Fibroblast of lung (primary cell): Measurements from ENCODE around the gene REC8. TPM values are rescaled to one million over a fixed set of nuclear protein-coding genes. Genes with fewer than 3 reads are reported as not detected.

Experiments used
- DNase-seq, 2 donors: peaks; one replicate each; pipeline versions ENCODE4 v3.0.0 to v3.0.0-alpha.2; 2010; ENCODE audit warnings: low read depth in 2 of 2
- H2AFZ ChIP-seq: 2 replicates; pipeline ENCODE4 v1.5.1; 2012; ENCODE audit warnings: low read length, control low read depth, inconsistent platforms
- H3K27ac ChIP-seq: 2 replicates; pipeline ENCODE4 v1.5.1; 2011; ENCODE audit warnings: low read length, control low read depth; ENCODE audit not compliant: insufficient read depth
- H3K27me3 ChIP-seq: 2 replicates; pipeline ENCODE4 v1.5.1; 2011; ENCODE audit warnings: mild to moderate bottlenecking, low read length; ENCODE audit not compliant: control insufficient read depth, insufficient read depth
- H3K36me3 ChIP-seq: 2 replicates; pipeline ENCODE4 v1.5.1; 2011; ENCODE audit warnings: low read length; ENCODE audit not compliant: control insufficient read depth, insufficient read depth
- H3K4me1 ChIP-seq: 2 replicates; pipeline ENCODE4 v1.5.1; 2011; ENCODE audit warnings: low read length; ENCODE audit not compliant: control insufficient read depth, insufficient read depth; ENCODE audit errors: extremely low read depth
- H3K4me2 ChIP-seq: 2 replicates; pipeline ENCODE4 v1.5.1; 2011; ENCODE audit warnings: low read length, control low read depth; ENCODE audit not compliant: insufficient read depth; ENCODE audit errors: extremely low read depth
- H3K4me3 ChIP-seq, 4 experiments: fragments of 200-600 bp in 1 of 4; sonication (generic) in 1 of 4; replicated peaks in 1 of 4; 2 replicates each; pipeline ENCODE4 v1.5.1; 2011 to 2016; ENCODE audit warnings: low read length in 4 of 4, low read depth in 3 of 4, mild to moderate bottlenecking in 3 of 4, control low read depth in 2 of 4, inconsistent platforms in 1 of 4, mixed read lengths in 1 of 4; ENCODE audit not compliant: insufficient read depth in 1 of 4; ENCODE audit errors: control extremely low read depth in 1 of 4
- H3K79me2 ChIP-seq: 2 replicates; pipeline ENCODE4 v1.5.1; 2012; ENCODE audit warnings: mild to moderate bottlenecking, low read length, inconsistent platforms; ENCODE audit not compliant: control insufficient read depth, insufficient read depth
- H3K9ac ChIP-seq: 2 replicates; pipeline ENCODE4 v1.5.1; 2011; ENCODE audit warnings: mild to moderate bottlenecking, low read length, control low read depth; ENCODE audit not compliant: insufficient read depth
- H3K9me3 ChIP-seq: 2 replicates; pipeline ENCODE4 v1.5.1; 2012; ENCODE audit warnings: low read depth, low read length; ENCODE audit not compliant: control insufficient read depth, insufficient read depth
- H4K20me1 ChIP-seq: 2 replicates; pipeline ENCODE4 v1.5.1; 2011; ENCODE audit warnings: low read length; ENCODE audit not compliant: control insufficient read depth, insufficient read depth; ENCODE audit errors: extremely low read depth
- EZH2 ChIP-seq: IDR thresholded peaks from 2 replicates; pipeline ENCODE4 v1.5.1; 2012; ENCODE audit warnings: low read length, control low read depth, mild to moderate bottlenecking; ENCODE audit errors: missing control alignments
- polyA plus RNA-seq, 2 donors: library from polyadenylated mRNA; depleted of rRNA in 1 of 2; stranded (reverse) in 1 of 2; unstranded in 1 of 2; fragments of >200 nt; gene quantifications; 2 replicates each; pipeline ENCODE4 v1.2.1, GENCODE V29; 2011 to 2012; ENCODE audit warnings: missing spikeins in 1 of 2
- total RNA-seq: library from RNA; depleted of rRNA; stranded (reverse); fragments of >200 nt; gene quantifications from 2 replicates; pipeline ENCODE4 v1.2.1, GENCODE V29; 2014
- TF ChIP-seq, protein P1 (sequence below), 2 donors: IDR thresholded peaks in 1 of 2; conservative IDR thresholded peaks in 1 of 2; 1 replicate in 1 of 2; 2 replicates in 1 of 2; pipeline ENCODE4 v1.5.1; 2011 to 2012; ENCODE audit warnings: low read length in 2 of 2, control low read depth in 1 of 2, inconsistent platforms in 1 of 2, low read depth in 1 of 2, mild to moderate bottlenecking in 1 of 2

Gene REC8
- total and polyA plus RNA-seq, 2 donors (not counting 1 experiment from before 2014, with no cell fraction given): 1.8 to 2.2 TPM

DNA sequence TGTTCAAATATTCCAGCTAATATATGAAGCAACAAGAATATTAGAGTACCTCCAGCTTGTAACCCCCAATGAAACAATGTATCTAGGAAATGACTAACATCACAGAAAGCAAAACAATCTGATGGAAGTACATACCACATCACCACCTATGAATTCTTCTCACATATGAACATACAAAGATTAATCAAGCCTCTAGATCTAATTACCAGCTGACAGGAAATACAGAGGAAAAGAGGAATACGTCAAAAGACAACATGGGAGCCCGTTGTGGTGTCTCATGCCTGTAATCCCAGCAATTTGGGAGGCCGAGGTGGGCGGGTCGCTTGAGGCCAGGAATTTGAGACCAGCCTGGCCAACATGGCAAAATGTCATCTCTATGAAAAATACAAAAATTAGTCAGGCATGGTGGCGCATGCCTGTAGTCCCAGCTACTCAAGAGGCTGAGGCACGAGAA lies 52.8 kb downstream of the REC8 start:
- H3K79me2 ChIP-seq: peaks cover 54% of the 10 kb centered on the region
- peaks cover 3% of the 10 kb centered on the region for H3K36me3 ChIP-seq
- H3K4me2 ChIP-seq: no peak overlapping the region
- H3K27me3 ChIP-seq: no peaks in the 10 kb centered on the region
- peaks cover 3% of the 10 kb centered on the region for H3K4me1 ChIP-seq
- H3K27ac ChIP-seq: peak overlapping the region; percentile 12
- H3K9me3 ChIP-seq: no peaks in the 10 kb centered on the region
- no peak overlapping the region for H3K9ac ChIP-seq
- H2AFZ ChIP-seq: no peak overlapping the region
- H4K20me1 ChIP-seq: no peaks in the 10 kb centered on the region
- no peak for TF ChIP-seq EZH2
- TF ChIP-seq, protein P1, sequence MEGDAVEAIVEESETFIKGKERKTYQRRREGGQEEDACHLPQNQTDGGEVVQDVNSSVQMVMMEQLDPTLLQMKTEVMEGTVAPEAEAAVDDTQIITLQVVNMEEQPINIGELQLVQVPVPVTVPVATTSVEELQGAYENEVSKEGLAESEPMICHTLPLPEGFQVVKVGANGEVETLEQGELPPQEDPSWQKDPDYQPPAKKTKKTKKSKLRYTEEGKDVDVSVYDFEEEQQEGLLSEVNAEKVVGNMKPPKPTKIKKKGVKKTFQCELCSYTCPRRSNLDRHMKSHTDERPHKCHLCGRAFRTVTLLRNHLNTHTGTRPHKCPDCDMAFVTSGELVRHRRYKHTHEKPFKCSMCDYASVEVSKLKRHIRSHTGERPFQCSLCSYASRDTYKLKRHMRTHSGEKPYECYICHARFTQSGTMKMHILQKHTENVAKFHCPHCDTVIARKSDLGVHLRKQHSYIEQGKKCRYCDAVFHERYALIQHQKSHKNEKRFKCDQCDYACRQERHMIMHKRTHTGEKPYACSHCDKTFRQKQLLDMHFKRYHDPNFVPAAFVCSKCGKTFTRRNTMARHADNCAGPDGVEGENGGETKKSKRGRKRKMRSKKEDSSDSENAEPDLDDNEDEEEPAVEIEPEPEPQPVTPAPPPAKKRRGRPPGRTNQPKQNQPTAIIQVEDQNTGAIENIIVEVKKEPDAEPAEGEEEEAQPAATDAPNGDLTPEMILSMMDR (conservative IDR thresholded peaks at IDR 0.05 in 1 of 2, IDR thresholded peaks at IDR 0.05 in 1 of 2; ENCODE audit: low read depth in 1 of 2, low read length in 2 of 2): no peak
- DNase-seq: peak; percentile 27 to 95
- no peak overlapping the region for H3K4me3 ChIP-seq

DNA sequence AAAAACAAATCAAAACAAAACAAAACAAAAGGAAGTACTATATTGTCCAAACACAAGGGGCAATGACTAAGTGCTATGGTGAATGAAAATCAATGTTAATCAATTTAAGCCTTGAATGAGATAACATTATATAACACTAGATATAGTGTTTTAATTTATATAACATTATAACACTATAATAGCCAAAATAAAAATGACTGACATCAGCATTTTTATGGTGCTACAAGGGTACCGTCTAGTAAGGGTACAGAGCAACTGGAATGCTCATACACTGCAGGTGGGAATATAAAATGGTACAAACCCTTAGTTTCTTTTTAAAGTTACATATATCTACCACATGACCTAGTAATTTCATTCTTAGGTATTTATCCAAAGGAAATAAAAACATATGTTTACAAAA lies 54.6 kb downstream of the REC8 start:
- H3K4me3 ChIP-seq: no peak overlapping the region
- H3K9ac ChIP-seq: no peak overlapping the region
- H4K20me1 ChIP-seq: no peaks in the 10 kb centered on the region
- H3K27me3 ChIP-seq: no peaks in the 10 kb centered on the region
- no peak for DNase-seq
- H2AFZ ChIP-seq: no peak overlapping the region
- H3K4me2 ChIP-seq: no peak overlapping the region
- H3K36me3 ChIP-seq: peaks cover 3% of the 10 kb centered on the region
- H3K4me1 ChIP-seq: peaks cover 8% of the 10 kb centered on the region
- H3K79me2 ChIP-seq: peaks cover 64% of the 10 kb centered on the region
- TF ChIP-seq, protein P1 (conservative IDR thresholded peaks at IDR 0.05 in 1 of 2, IDR thresholded peaks at IDR 0.05 in 1 of 2; ENCODE audit: low read depth in 1 of 2, low read length in 2 of 2): no peak
- no peak for TF ChIP-seq EZH2
- H3K27ac ChIP-seq: no peak overlapping the region
- H3K9me3 ChIP-seq: no peaks in the 10 kb centered on the region

DNA sequence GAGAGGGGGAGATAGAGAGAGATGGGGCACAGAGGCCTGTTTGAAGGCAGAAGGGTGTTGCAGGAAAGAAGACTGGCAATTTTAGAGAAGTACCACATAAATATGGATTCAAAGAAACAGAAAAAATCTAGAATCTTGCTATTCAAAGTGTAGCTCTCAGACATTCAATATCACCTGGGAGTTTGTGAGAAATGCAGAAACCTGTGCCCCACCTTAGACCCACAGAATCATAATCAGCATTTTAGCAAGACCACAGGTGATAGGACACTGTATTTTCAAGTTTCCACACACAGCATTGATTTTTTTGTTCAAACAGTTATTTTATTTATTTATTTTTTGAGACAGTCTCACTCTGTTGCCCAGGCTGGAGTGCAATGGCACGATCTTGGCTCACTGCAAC lies 57.0 kb downstream of the REC8 start:
- Histone ChIP-seq H4K20me1 (no peaks in the 10 kb centered on the region), H3K27ac (no peak overlapping the region), H2AFZ (no peak overlapping the region), H3K4me1 (peaks cover 14% of the 10 kb centered on the region), H3K9ac (no peak overlapping the region), H3K27me3 (no peaks in the 10 kb centered on the region), H3K4me3 (no peak overlapping the region), H3K9me3 (no peaks in the 10 kb centered on the region), H3K79me2 (peaks cover 69% of the 10 kb centered on the region), H3K4me2 (no peak overlapping the region), H3K36me3 (peaks cover 3% of the 10 kb centered on the region)
- no peak for DNase-seq
- no peak for TF ChIP-seq EZH2
- TF ChIP-seq, protein P1 (conservative IDR thresholded peaks at IDR 0.05 in 1 of 2, IDR thresholded peaks at IDR 0.05 in 1 of 2; ENCODE audit: low read depth in 1 of 2, low read length in 2 of 2): no peak

Other genes with a start within 250 kb of the REC8 start
Only the 30 nearest of the 32 such genes appear.
- 16.7 and 22.6 TPM in 2 replicates for gene DHRS4L2, start 183.2 kb upstream of the REC8 start, total RNA-seq
- gene DHRS4L2, start 183.2 kb upstream of the REC8 start, polyA plus RNA-seq: 12.7 and 12.8 TPM in 2 replicates
- 0.17 and 0.26 TPM in 2 replicates for gene CARMIL3, start 120.1 kb upstream of the REC8 start, total RNA-seq
- 0.11 TPM in 1 of 2 replicates, not detected in the other for gene CARMIL3, start 120.1 kb upstream of the REC8 start, polyA plus RNA-seq
- gene CPNE6, start 100.5 kb upstream of the REC8 start, total RNA-seq: not detected in 2 replicates
- not detected in 2 replicates for gene CPNE6, start 100.5 kb upstream of the REC8 start, polyA plus RNA-seq
- 33.9 and 71.3 TPM in 2 replicates for gene PCK2, start 77.8 kb upstream of the REC8 start, total RNA-seq
- 12.7 and 15.9 TPM in 2 replicates for gene PCK2, start 77.8 kb upstream of the REC8 start, polyA plus RNA-seq
- gene DCAF11, start 57.3 kb upstream of the REC8 start, total RNA-seq: 52.9 and 68.0 TPM in 2 replicates
- 18.4 and 21.7 TPM in 2 replicates for gene DCAF11, start 57.3 kb upstream of the REC8 start, polyA plus RNA-seq
- 0.77 and 0.99 TPM in 2 replicates for gene NRL, start 57.1 kb upstream of the REC8 start, total RNA-seq
- 0.45 and 0.49 TPM in 2 replicates for gene NRL, start 57.1 kb upstream of the REC8 start, polyA plus RNA-seq
- gene FITM1, start 41.4 kb upstream of the REC8 start, total RNA-seq: under 0.01 TPM in 1 of 2 replicates, not detected in the other
- not detected in 2 replicates for gene FITM1, start 41.4 kb upstream of the REC8 start, polyA plus RNA-seq
- 172 and 177 TPM in 2 replicates for gene PSME1, start 35.9 kb upstream of the REC8 start, total RNA-seq
- gene PSME1, start 35.9 kb upstream of the REC8 start, polyA plus RNA-seq: 221 and 266 TPM in 2 replicates
- gene EMC9, start 30.5 kb upstream of the REC8 start, total RNA-seq: 12.3 and 18.0 TPM in 2 replicates
- gene EMC9, start 30.5 kb upstream of the REC8 start, polyA plus RNA-seq: 6.6 and 10.2 TPM in 2 replicates
- 82.7 and 148 TPM in 2 replicates for gene PSME2, start 25.5 kb upstream of the REC8 start, total RNA-seq
- 132 and 175 TPM in 2 replicates for gene PSME2, start 25.5 kb upstream of the REC8 start, polyA plus RNA-seq
- gene RNF31, start 24.6 kb upstream of the REC8 start, total RNA-seq: 25.4 and 30.3 TPM in 2 replicates
- 9.2 and 14.8 TPM in 2 replicates for gene RNF31, start 24.6 kb upstream of the REC8 start, polyA plus RNA-seq
- gene IRF9, start 10.8 kb upstream of the REC8 start, total RNA-seq: 110 and 142 TPM in 2 replicates
- 70.4 and 79.9 TPM in 2 replicates for gene IRF9, start 10.8 kb upstream of the REC8 start, polyA plus RNA-seq
- 22.6 and 25.3 TPM in 2 replicates for gene IPO4, start 16.7 kb downstream of the REC8 start, total RNA-seq
- gene IPO4, start 16.7 kb downstream of the REC8 start, polyA plus RNA-seq: 12.4 and 27.8 TPM in 2 replicates
- 49.6 and 61.6 TPM in 2 replicates for gene TM9SF1, start 23.4 kb downstream of the REC8 start, total RNA-seq
- 60.9 and 65.1 TPM in 2 replicates for gene TM9SF1, start 23.4 kb downstream of the REC8 start, polyA plus RNA-seq
- under 0.01 and 0.17 TPM in 2 replicates for gene TSSK4, start 33.6 kb downstream of the REC8 start, total RNA-seq
- gene TSSK4, start 33.6 kb downstream of the REC8 start, polyA plus RNA-seq: not detected in 2 replicates
- 22.1 and 24.9 TPM in 2 replicates for gene CHMP4A, start 41.4 kb downstream of the REC8 start, total RNA-seq
- gene CHMP4A, start 41.4 kb downstream of the REC8 start, polyA plus RNA-seq: 96.8 and 133 TPM in 2 replicates
- 13.6 and 22.1 TPM in 2 replicates for gene MDP1, start 44.0 kb downstream of the REC8 start, total RNA-seq
- 14.4 TPM in 2 replicates for gene MDP1, start 44.0 kb downstream of the REC8 start, polyA plus RNA-seq
- gene NEDD8, start 60.3 kb downstream of the REC8 start, total RNA-seq: 140 and 145 TPM in 2 replicates
- gene NEDD8, start 60.3 kb downstream of the REC8 start, polyA plus RNA-seq: 441 and 587 TPM in 2 replicates
- gene GMPR2, start 60.8 kb downstream of the REC8 start, total RNA-seq: 128 and 147 TPM in 2 replicates
- 68.3 and 80.2 TPM in 2 replicates for gene GMPR2, start 60.8 kb downstream of the REC8 start, polyA plus RNA-seq
- gene TINF2, start 70.5 kb downstream of the REC8 start, total RNA-seq: 54.7 and 61.4 TPM in 2 replicates
- 42.6 and 47.7 TPM in 2 replicates for gene TINF2, start 70.5 kb downstream of the REC8 start, polyA plus RNA-seq
- 0.51 and 0.83 TPM in 2 replicates for gene TGM1, start 91.1 kb downstream of the REC8 start, total RNA-seq
- 1.3 and 1.4 TPM in 2 replicates for gene TGM1, start 91.1 kb downstream of the REC8 start, polyA plus RNA-seq
- gene RABGGTA, start 99.5 kb downstream of the REC8 start, total RNA-seq: 14.1 and 21.0 TPM in 2 replicates
- gene RABGGTA, start 99.5 kb downstream of the REC8 start, polyA plus RNA-seq: 15.1 and 19.4 TPM in 2 replicates
- 6.9 and 10.7 TPM in 2 replicates for gene DHRS1, start 127.7 kb downstream of the REC8 start, total RNA-seq
- 21.0 and 24.5 TPM in 2 replicates for gene DHRS1, start 127.7 kb downstream of the REC8 start, polyA plus RNA-seq
- 16.2 and 16.7 TPM in 2 replicates for gene NOP9, start 127.8 kb downstream of the REC8 start, total RNA-seq
- 8.0 and 13.5 TPM in 2 replicates for gene NOP9, start 127.8 kb downstream of the REC8 start, polyA plus RNA-seq
- 0.33 and 0.51 TPM in 2 replicates for gene CIDEB, start 135.9 kb downstream of the REC8 start, total RNA-seq
- gene CIDEB, start 135.9 kb downstream of the REC8 start, polyA plus RNA-seq: 0.35 and 0.42 TPM in 2 replicates
- 1.3 and 1.8 TPM in 2 replicates for gene LTB4R2, start 138.1 kb downstream of the REC8 start, total RNA-seq
- 0.23 and 0.28 TPM in 2 replicates for gene LTB4R2, start 138.1 kb downstream of the REC8 start, polyA plus RNA-seq
- 0.66 and 1.0 TPM in 2 replicates for gene LTB4R, start 139.4 kb downstream of the REC8 start, total RNA-seq
- gene LTB4R, start 139.4 kb downstream of the REC8 start, polyA plus RNA-seq: 0.49 and 0.62 TPM in 2 replicates
- 1.3 and 7.4 TPM in 2 replicates for gene ADCY4, start 163.0 kb downstream of the REC8 start, total RNA-seq
- 0.43 and 1.4 TPM in 2 replicates for gene ADCY4, start 163.0 kb downstream of the REC8 start, polyA plus RNA-seq
- gene RIPK3, start 167.9 kb downstream of the REC8 start, total RNA-seq: 0.26 and 0.33 TPM in 2 replicates
- 0.20 and 0.34 TPM in 2 replicates for gene RIPK3, start 167.9 kb downstream of the REC8 start, polyA plus RNA-seq
- gene NFATC4, start 196.1 kb downstream of the REC8 start, total RNA-seq: 33.1 and 59.9 TPM in 2 replicates
- 23.8 and 27.1 TPM in 2 replicates for gene NFATC4, start 196.1 kb downstream of the REC8 start, polyA plus RNA-seq